ENCODE results near the gene ELP5. TPM values are rescaled to one million over a fixed set of nuclear protein-coding genes. Genes with fewer than 3 reads are reported as not detected.
A peak's percentile ranks its signal among the peaks of the same experiment; 100 is the strongest.

ELP5 gene
- total and polyA plus RNA-seq, 2 experiments from 2014 or later = 38.3 to 41.4 TPM

GRCh38 chr17:7256766-7257456 is 4.9 kb downstream of the ELP5 start (continued):
- TF ChIP-seq ZNF462 (CRISPR knock-in tag; IDR thresholded peaks at IDR 0.05) (no peak), POLR2AphosphoS5 (IDR thresholded peaks at IDR 0.05; ENCODE audit: low read depth) (no peak), NANOG (IDR thresholded peaks at IDR 0.05; ENCODE audit: borderline replicate concordance) (no peak), JUNB (IDR thresholded peaks at IDR 0.05; ENCODE audit: unreplicated experiment) (no peak), STAT1 (IDR thresholded peaks at IDR 0.05; ENCODE audit: unreplicated experiment) (no peak), EZH2phosphoT487 (IDR thresholded peaks at IDR 0.05; ENCODE audit: unreplicated experiment) (no peak), CREB1 (CRISPR knock-in tag; IDR thresholded peaks at IDR 0.05; ENCODE audit: low read depth) (no peak)

GRCh38 chr17:7258731-7259554 is 6.9 kb downstream of the ELP5 start:
- Histone ChIP-seq H4K20me1 (replicated peaks; ENCODE audit: insufficient read depth) (peaks cover 20% of the 10 kb centered on the region; the same call in 1 of the 2 replicates), H3F3A (replicated peaks; ENCODE audit: low read depth) (peaks cover 28% of the 10 kb centered on the region), H3K36me3 (ENCODE audit: insufficient read depth) (peaks cover 23% of the 10 kb centered on the region), H2AFZ (no peak overlapping the region), H3K27ac (ENCODE audit: low read depth) (peak overlapping the region; percentile 66), H3K4me3 (no peak overlapping the region), H3K79me2 (replicated peaks; ENCODE audit: insufficient read depth) (peaks cover 30% of the 10 kb centered on the region), H3K4me2 (no peak overlapping the region), H3K9me2 (ENCODE audit: insufficient read depth) (no peaks in the 10 kb centered on the region), H3K27me3 (ENCODE audit: insufficient read depth) (no peaks in the 10 kb centered on the region), H3K4me1 (ENCODE audit: insufficient read depth) (peaks cover 5% of the 10 kb centered on the region)
- Mint-ChIP-seq H3K9me3 (no peaks in the 10 kb centered on the region; the same call in 2 of the 3 replicates), H3K4me3 (peak overlapping the region; percentile 91; the same call in 2 of the 3 replicates), H3K36me3 (ENCODE audit: low read depth) (peaks cover 60% of the 10 kb centered on the region), H3K27ac (peak overlapping the region; percentile 67), H3K27me3 (ENCODE audit: insufficient read depth, low read depth, poor library complexity) (peaks cover 29% of the 10 kb centered on the region), H3K4me1 (peaks cover 19% of the 10 kb centered on the region)
- no peak for ATAC-seq
- TF ChIP-seq POLR2AphosphoS5 (IDR thresholded peaks at IDR 0.05; ENCODE audit: low read depth) (peak; percentile 41; the same call in 1 of the 2 replicates), ZNF331 (CRISPR knock-in tag; IDR thresholded peaks at IDR 0.05; ENCODE audit: low read depth) (no peak), ZNF114 (CRISPR knock-in tag; IDR thresholded peaks at IDR 0.05) (no peak)
- no peak for DNase-seq (ENCODE audit: low spot score)

Measured in GM23338 (cell line).